Common myeloid progenitor, CD34-positive (primary cell): ENCODE results near the gene SYNPO2.

Experiments used
- CTCF ChIA-PET: fragments of 350-600 bp; sonication (Branson Sonifier 250); formaldehyde crosslinking; loops from one replicate; lab custom pipeline; 2021; ENCODE audit warnings: antibody characterized with exemption; lab: Charles Lee
- POLR2A ChIA-PET: fragments of 350-600 bp; sonication (Branson Sonifier 250); formaldehyde crosslinking; loops from one replicate; lab custom pipeline; 2021; ENCODE audit warnings: antibody characterized with exemption; lab: Charles Lee
- DNase-seq, 3 donors: peaks; one replicate each; pipeline versions ENCODE4 v3.0.0 to v3.0.0-alpha.2; 2013
- H3K27ac ChIP-seq, 2 experiments: 1 replicate in 1 of 2; 2 replicates in 1 of 2; pipeline ENCODE4 v1.7.0; 2013; ENCODE audit warnings: inconsistent platforms in 2 of 2, low read length in 2 of 2, mild to moderate bottlenecking in 2 of 2, low read depth in 1 of 2, moderate library complexity in 1 of 2; ENCODE audit not compliant: severe bottlenecking in 2 of 2, insufficient read depth in 1 of 2, poor library complexity in 1 of 2
- H3K27me3 ChIP-seq, 5 experiments: replicated peaks in 2 of 5; 1 replicate in 3 of 5; 2 replicates in 2 of 5; pipeline versions ENCODE4 v1.6.1 to v1.7.0; 2013; ENCODE audit warnings: low read length in 4 of 5, mild to moderate bottlenecking in 2 of 5, moderate library complexity in 2 of 5, inconsistent platforms in 1 of 5; ENCODE audit not compliant: insufficient read depth in 5 of 5, control insufficient read depth in 4 of 5
- H3K36me3 ChIP-seq, 4 experiments: 1 replicate in 2 of 4; 2 replicates in 2 of 4; pipeline versions ENCODE4 v1.6.1 to v1.7.0; 2013; ENCODE audit warnings: low read length in 3 of 4, control low read depth in 1 of 4, mild to moderate bottlenecking in 1 of 4; ENCODE audit not compliant: control insufficient read depth in 4 of 4, insufficient read depth in 4 of 4
- H3K4me1 ChIP-seq, 4 experiments: 1 replicate in 3 of 4; 2 replicates in 1 of 4; pipeline versions ENCODE4 v1.6.1 to v1.7.1; 2013; ENCODE audit warnings: low read length in 3 of 4, mild to moderate bottlenecking in 3 of 4, control low read depth in 1 of 4, inconsistent platforms in 1 of 4, moderate library complexity in 1 of 4; ENCODE audit not compliant: control insufficient read depth in 4 of 4, insufficient read depth in 4 of 4; ENCODE audit errors: control extremely low read depth in 1 of 4
- H3K4me3 ChIP-seq, 7 experiments: 1 replicate in 4 of 7; 2 replicates in 3 of 7; pipeline versions ENCODE4 v1.5.1 to v1.7.0; 2013; ENCODE audit warnings: mild to moderate bottlenecking in 7 of 7, low read length in 6 of 7, moderate library complexity in 6 of 7, inconsistent platforms in 2 of 7, low read depth in 2 of 7, control low read depth in 1 of 7; ENCODE audit not compliant: insufficient read depth in 4 of 7, control insufficient read depth in 1 of 7; ENCODE audit errors: extremely low read depth in 1 of 7
- H3K9me3 ChIP-seq, 5 experiments: 1 replicate in 4 of 5; 2 replicates in 1 of 5; pipeline versions ENCODE4 v1.6.1 to v1.7.1; 2013; ENCODE audit warnings: low read length in 4 of 5, mild to moderate bottlenecking in 2 of 5, inconsistent platforms in 1 of 5, low read depth in 1 of 5, moderate library complexity in 1 of 5; ENCODE audit not compliant: control insufficient read depth in 4 of 5, insufficient read depth in 2 of 5; ENCODE audit errors: control extremely low read depth in 1 of 5
- WGBS: methylation state at CpG from one replicate; pipeline ENCODE4 v1.1.5; 2013; ENCODE audit not compliant: insufficient coverage; 5-methylcytosine and 5-hydroxymethylcytosine counted together

The SYNPO2 gene

DNA sequence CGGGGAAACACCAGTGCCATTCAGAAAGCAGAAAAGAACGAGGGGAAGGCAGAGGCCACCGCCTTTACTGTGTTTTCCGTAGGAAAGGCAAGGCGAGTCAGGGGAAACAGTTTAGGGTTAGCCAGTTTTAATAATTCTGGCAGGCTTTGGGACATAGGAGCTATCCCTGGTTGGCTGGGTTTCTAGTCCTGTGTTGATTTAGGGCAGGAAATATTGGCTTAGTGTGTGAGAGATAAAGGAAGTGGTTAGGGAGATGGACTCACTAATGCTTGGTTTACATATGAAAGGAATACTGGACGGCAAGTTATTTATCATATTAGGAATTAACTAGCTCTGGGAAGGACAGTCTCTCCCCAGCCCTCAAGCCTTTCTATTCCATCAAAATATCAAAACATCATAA, 53.1 kb downstream of the SYNPO2 start:
- H3K27ac ChIP-seq: no peak overlapping the region
- no peaks in the 10 kb centered on the region for H3K27me3 ChIP-seq
- 98% methylated on average over 5 of the region's 6 CpGs for WGBS
- ChIA-PET POLR2A (no interaction called here), CTCF (interaction anchor here (0.8 to 1.2 kb wide), 2 partner anchors 27 to 50 kb away, joined by 3 to 4 read pairs; no protein-coding TSS in a partner anchor)
- peaks cover 0 to 7% (median 0%) of the 10 kb centered on the region in 4 experiments for H3K4me1 ChIP-seq
- H3K4me3 ChIP-seq: no peak overlapping the region
- H3K36me3 ChIP-seq: no peaks in the 10 kb centered on the region
- no peak for DNase-seq
- no peaks in the 10 kb centered on the region for H3K9me3 ChIP-seq

DNA sequence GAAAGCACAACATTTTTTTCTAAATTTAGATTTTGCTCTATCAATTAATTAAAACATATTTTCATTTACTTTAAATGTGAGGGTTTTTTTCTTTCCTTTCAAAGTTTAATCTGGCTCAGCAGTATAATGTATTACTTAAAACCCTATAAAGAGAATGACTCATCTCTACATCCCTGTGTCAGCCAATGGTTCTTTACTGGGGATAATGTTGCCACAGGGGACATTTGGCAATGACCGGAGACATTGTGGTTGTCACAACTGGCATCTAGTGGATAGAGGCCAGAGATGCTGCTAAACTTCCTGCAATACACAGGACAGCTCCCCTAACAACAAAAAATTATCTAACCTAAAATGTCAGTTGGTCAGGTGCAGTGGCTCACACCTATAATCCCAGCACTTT, 53.8 kb downstream of the SYNPO2 start:
- no peaks in the 10 kb centered on the region for H3K9me3 ChIP-seq
- no peaks in the 10 kb centered on the region for H3K36me3 ChIP-seq
- 100% methylated on average over 1 of the region's 1 CpG for WGBS
- no peak overlapping the region for H3K27ac ChIP-seq
- CTCF ChIA-PET: no interaction called here
- no peak for DNase-seq
- POLR2A ChIA-PET: no interaction called here
- H3K4me3 ChIP-seq: no peak overlapping the region
- peaks cover 0 to 7% (median 0%) of the 10 kb centered on the region in 4 experiments for H3K4me1 ChIP-seq
- H3K27me3 ChIP-seq: no peaks in the 10 kb centered on the region

DNA sequence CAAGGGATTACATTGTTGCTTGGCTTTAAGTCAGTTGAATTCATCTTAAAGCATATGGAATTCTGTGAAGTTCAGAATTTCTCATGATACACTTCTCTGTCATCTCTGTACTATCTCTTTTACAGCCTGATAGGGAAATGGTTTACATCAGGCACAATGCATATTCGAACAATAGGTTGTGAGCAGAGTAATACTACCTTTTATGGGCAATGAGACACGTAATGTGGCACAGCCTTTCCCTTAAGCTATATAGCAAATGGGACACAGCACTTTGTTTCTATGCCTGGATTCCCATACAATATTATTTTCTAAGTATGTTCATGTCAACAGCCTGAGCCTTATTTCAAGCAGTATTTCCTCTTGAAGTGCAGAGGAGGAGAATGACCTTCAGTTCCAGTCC, 58.4 kb downstream of the SYNPO2 start:
- CTCF ChIA-PET: no interaction called here
- 92% methylated on average over 2 of the region's 2 CpGs for WGBS

DNA sequence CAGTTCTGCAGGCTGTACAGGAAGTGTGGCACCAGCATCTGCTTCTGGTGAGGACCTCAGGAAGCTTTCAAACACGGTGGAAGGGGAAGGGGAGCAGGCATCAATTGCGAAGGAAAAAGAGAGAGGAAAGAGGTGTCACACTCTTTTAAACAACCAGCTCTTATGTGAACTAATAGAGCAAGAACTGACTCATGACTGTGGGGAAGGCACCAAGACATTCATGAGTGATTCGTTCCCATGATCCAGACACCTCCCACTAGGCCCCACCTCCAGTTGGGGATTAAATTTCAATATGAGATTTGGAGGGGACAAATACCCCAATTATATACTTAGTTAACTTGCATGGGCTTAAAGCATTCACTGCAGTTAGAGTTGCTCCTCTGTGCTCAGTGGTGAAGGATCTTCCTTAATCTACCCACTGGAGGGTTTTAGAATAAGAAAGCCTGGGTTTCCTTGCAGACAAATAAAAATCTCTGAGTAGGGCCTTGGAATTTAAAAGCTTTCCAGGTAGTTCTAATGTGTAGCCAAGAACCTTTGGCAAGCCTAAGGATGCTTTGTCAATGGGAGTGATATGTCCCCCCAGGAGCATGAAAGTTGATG, 60.0 kb downstream of the SYNPO2 start:
- H3K4me1 ChIP-seq: no peaks in the 10 kb centered on the region
- no peak for DNase-seq
- CTCF ChIA-PET: no interaction called here
- no peak overlapping the region for H3K27ac ChIP-seq
- H3K27me3 ChIP-seq: no peaks in the 10 kb centered on the region
- POLR2A ChIA-PET: no interaction called here
- H3K9me3 ChIP-seq: no peaks in the 10 kb centered on the region
- no peak overlapping the region for H3K4me3 ChIP-seq
- WGBS: no CpG with 5 or more reads among the region's 3 CpGs
- H3K36me3 ChIP-seq: no peaks in the 10 kb centered on the region

More for the DNA sequence above, 58.4 kb downstream of the SYNPO2 start:
- POLR2A ChIA-PET: no interaction called here
- H3K9me3 ChIP-seq: no peaks in the 10 kb centered on the region
- DNase-seq: no peak
- H3K36me3 ChIP-seq: no peaks in the 10 kb centered on the region
- H3K4me3 ChIP-seq: no peak overlapping the region
- H3K27ac ChIP-seq: no peak overlapping the region
- H3K27me3 ChIP-seq: no peaks in the 10 kb centered on the region
- no peaks in the 10 kb centered on the region for H3K4me1 ChIP-seq

DNA sequence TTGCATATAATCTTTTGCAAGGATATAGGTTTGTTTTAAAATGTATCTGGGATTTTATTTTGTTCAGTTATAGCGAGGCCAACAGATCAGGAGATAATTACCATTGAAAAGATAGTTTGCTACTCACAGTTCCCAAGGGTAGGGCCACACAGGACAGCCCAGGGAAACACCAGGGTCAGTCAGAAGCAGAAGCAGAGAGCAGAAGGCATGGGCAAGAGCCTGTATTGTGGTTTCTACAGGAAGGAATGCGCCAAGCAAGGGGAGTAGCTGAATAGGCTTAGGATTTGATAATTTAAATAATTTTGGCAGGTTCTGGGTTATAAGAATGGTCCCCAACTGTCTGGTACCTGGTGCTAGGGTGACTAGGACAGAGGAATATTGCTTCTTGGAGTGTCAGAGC, 61.6 kb downstream of the SYNPO2 start:
- ChIA-PET CTCF (no interaction called here), POLR2A (no interaction called here)
- H3K36me3 ChIP-seq: no peaks in the 10 kb centered on the region
- no peak for DNase-seq
- whole genome bisulfite sequencing: 79% methylated on average over 2 of the region's 2 CpGs
- H3K27me3 ChIP-seq: no peaks in the 10 kb centered on the region
- no peak overlapping the region for H3K27ac ChIP-seq
- H3K4me1 ChIP-seq: no peaks in the 10 kb centered on the region
- no peak overlapping the region for H3K4me3 ChIP-seq
- H3K9me3 ChIP-seq: no peaks in the 10 kb centered on the region

DNA sequence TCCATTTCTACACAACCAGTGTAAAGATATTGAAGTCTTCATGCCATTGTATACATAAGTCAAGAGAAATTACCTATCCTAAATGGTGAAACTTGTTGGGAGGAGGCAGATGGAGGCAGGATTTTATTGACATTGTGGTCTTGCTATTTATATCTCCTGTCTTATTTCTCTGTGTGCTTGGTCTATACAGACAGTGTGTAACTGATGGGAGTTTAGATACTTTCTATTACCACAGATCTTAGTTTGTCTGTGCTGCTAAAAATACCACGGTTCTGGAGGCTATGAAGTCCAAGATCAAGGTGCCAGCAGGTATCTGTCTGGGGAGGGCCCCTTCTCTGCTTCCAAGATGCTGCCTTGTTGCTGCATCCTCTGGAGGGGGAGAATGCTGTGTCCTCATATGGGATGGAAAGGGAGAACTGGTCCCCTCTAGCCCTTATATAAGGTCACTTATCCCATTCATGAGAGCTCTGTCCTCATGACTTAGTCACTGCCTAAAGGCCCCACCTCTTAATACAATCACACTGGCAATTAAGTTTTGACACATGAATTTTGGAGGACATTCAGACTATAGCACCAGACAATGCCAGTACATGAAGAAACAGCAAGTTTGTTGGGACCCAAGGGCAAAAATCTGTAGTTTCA, 62.4 kb downstream of the SYNPO2 start:
- no peaks in the 10 kb centered on the region for H3K4me1 ChIP-seq
- H3K9me3 ChIP-seq: no peaks in the 10 kb centered on the region
- DNase-seq: no peak
- POLR2A ChIA-PET: no interaction called here
- H3K27ac ChIP-seq: no peak overlapping the region
- no peaks in the 10 kb centered on the region for H3K27me3 ChIP-seq
- WGBS: no CpG with 5 or more reads among the region's 1 CpG
- no peak overlapping the region for H3K4me3 ChIP-seq
- CTCF ChIA-PET: interaction anchor here (0.9 to 1.4 kb wide), 3 partner anchors 17 to 72 kb away, joined by 3 to 4 read pairs (median 3); no protein-coding TSS in a partner anchor
- no peaks in the 10 kb centered on the region for H3K36me3 ChIP-seq

DNA sequence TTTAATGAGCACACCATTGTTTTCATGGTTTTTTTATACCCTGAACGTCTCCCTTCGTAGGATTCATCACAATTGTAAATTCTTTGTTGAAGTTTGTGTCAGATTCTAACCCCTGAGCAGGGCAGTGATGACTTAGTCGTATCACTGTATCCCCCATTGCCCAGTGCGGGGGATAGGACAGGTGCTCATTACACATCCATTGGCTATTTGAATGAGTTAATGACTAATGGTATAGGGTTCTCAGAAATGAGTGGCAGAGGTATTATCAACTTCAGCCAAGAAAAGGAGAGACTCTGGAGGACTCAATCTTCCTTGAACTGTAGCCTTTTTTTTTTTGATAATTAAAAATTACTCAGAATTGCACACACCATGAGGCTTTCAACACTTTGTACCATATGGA, 64.6 kb downstream of the SYNPO2 start:
- 66% methylated on average over 4 of the region's 4 CpGs for WGBS
- H3K4me3 ChIP-seq: no peak overlapping the region
- ChIA-PET POLR2A (no interaction called here), CTCF (interaction anchor here (0.8 to 1.2 kb wide), 3 partner anchors 10 to 208 kb away, joined by 3 read pairs; no protein-coding TSS in a partner anchor)
- H3K4me1 ChIP-seq: no peaks in the 10 kb centered on the region
- H3K27me3 ChIP-seq: no peaks in the 10 kb centered on the region
- H3K9me3 ChIP-seq: no peaks in the 10 kb centered on the region
- DNase-seq: no peak
- H3K27ac ChIP-seq: no peak overlapping the region
- H3K36me3 ChIP-seq: no peaks in the 10 kb centered on the region
